ENCODE results near the gene PPP2R5C. TPM values are rescaled to one million over a fixed set of nuclear protein-coding genes. Genes with fewer than 3 reads are reported as not detected.
"Not testable (repeated sequence)": the region's sequence is repeated elsewhere in the genome, so short reads cannot be mapped to it uniquely, and the experiment has no call there.

PPP2R5C gene
- total RNA-seq, 1 experiment from 2014 or later: 120 TPM

- Mint-ChIP-seq H3K9me3 (ENCODE audit: low read depth, unreplicated experiment) (no peaks in the 10 kb centered on the region), H3K27ac (ENCODE audit: unreplicated experiment) (no peak overlapping the region), H3K27me3 (ENCODE audit: unreplicated experiment) (no peaks in the 10 kb centered on the region), H3K4me1 (ENCODE audit: low read depth, unreplicated experiment) (peaks cover 7% of the 10 kb centered on the region), H3K4me3 (ENCODE audit: low read depth, unreplicated experiment) (no peak overlapping the region), H3K36me3 (ENCODE audit: insufficient read depth, unreplicated experiment) (no peaks in the 10 kb centered on the region)
- TF ChIP-seq CTCF (IDR thresholded peaks at IDR 0.05; ENCODE audit: unreplicated experiment): no peak
- no TSS peak for BruUV-seq (replicated peaks)
- DNase-seq: no peak
- intact Hi-C loops (cut with micrococcal nuclease; ENCODE audit: unreplicated experiment): no loop called here
- CTCF ChIA-PET: no interaction called here
These were observed 34.5 kb downstream of the PPP2R5C start for GRCh38 chr14:101796016-101796415.

- Mint-ChIP-seq H3K4me3 (ENCODE audit: low read depth, unreplicated experiment) (no peak overlapping the region), H3K27ac (ENCODE audit: unreplicated experiment) (no peak overlapping the region), H3K27me3 (ENCODE audit: unreplicated experiment) (no peaks in the 10 kb centered on the region), H3K4me1 (ENCODE audit: low read depth, unreplicated experiment) (peaks cover 7% of the 10 kb centered on the region), H3K36me3 (ENCODE audit: insufficient read depth, unreplicated experiment) (no peaks in the 10 kb centered on the region), H3K9me3 (ENCODE audit: low read depth, unreplicated experiment) (no peaks in the 10 kb centered on the region)
- intact Hi-C loops (cut with micrococcal nuclease; ENCODE audit: unreplicated experiment): no loop called here
- BruUV-seq (replicated peaks): no TSS peak
- no peak for DNase-seq
- CTCF ChIA-PET: no interaction called here
- TF ChIP-seq CTCF (IDR thresholded peaks at IDR 0.05; ENCODE audit: unreplicated experiment): no peak
These were observed 35.0 kb downstream of the PPP2R5C start for GRCh38 chr14:101796479-101796878.

- Mint-ChIP-seq H3K9me3 (ENCODE audit: low read depth, unreplicated experiment) (no peaks in the 10 kb centered on the region), H3K4me3 (ENCODE audit: low read depth, unreplicated experiment) (no peak overlapping the region), H3K27me3 (ENCODE audit: unreplicated experiment) (no peaks in the 10 kb centered on the region), H3K4me1 (ENCODE audit: low read depth, unreplicated experiment) (no peaks in the 10 kb centered on the region), H3K36me3 (ENCODE audit: insufficient read depth, unreplicated experiment) (no peaks in the 10 kb centered on the region), H3K27ac (ENCODE audit: unreplicated experiment) (no peak overlapping the region)
- no peak for DNase-seq
- TF ChIP-seq CTCF (IDR thresholded peaks at IDR 0.05; ENCODE audit: unreplicated experiment): no peak
- no TSS peak for BruUV-seq (replicated peaks)
- CTCF ChIA-PET: interaction anchor here (0.7 kb wide), 2 partner anchors 29 to 1388 kb away, joined by 4 to 5 read pairs; no protein-coding TSS in a partner anchor
- intact Hi-C loops (cut with micrococcal nuclease; ENCODE audit: unreplicated experiment): no loop called here
These were observed 36.3 kb downstream of the PPP2R5C start for GRCh38 chr14:101797856-101798255.

- H3K4me3 Mint-ChIP-seq (ENCODE audit: low read depth, unreplicated experiment); intact Hi-C loops (cut with micrococcal nuclease; ENCODE audit: unreplicated experiment); H3K9me3 Mint-ChIP-seq (ENCODE audit: low read depth, unreplicated experiment); BruUV-seq (replicated peaks); H3K27ac Mint-ChIP-seq (ENCODE audit: unreplicated experiment); H3K36me3 Mint-ChIP-seq (ENCODE audit: insufficient read depth, unreplicated experiment); CTCF ChIA-PET; H3K27me3 Mint-ChIP-seq (ENCODE audit: unreplicated experiment); DNase-seq: not testable (repeated sequence)
- H3K4me1 Mint-ChIP-seq (ENCODE audit: low read depth, unreplicated experiment): peaks cover 20% of the 10 kb centered on the region
These were observed 42.9 kb downstream of the PPP2R5C start for GRCh38 chr14:101804373-101804772.

GRCh38 chr14:101806252-101806651 lies 44.7 kb downstream of the PPP2R5C start:
- Mint-ChIP-seq H3K4me1 (ENCODE audit: low read depth, unreplicated experiment) (peaks cover 26% of the 10 kb centered on the region), H3K36me3 (ENCODE audit: insufficient read depth, unreplicated experiment) (peaks cover 23% of the 10 kb centered on the region)
- BruUV-seq (replicated peaks); H3K27me3 Mint-ChIP-seq (ENCODE audit: unreplicated experiment); H3K9me3 Mint-ChIP-seq (ENCODE audit: low read depth, unreplicated experiment); H3K27ac Mint-ChIP-seq (ENCODE audit: unreplicated experiment); intact Hi-C loops (cut with micrococcal nuclease; ENCODE audit: unreplicated experiment); CTCF ChIA-PET; DNase-seq; H3K4me3 Mint-ChIP-seq (ENCODE audit: low read depth, unreplicated experiment): not testable (repeated sequence)
